ENCODE results near the gene AP4M1.
"Not testable (repeated sequence)": the region's sequence is repeated elsewhere in the genome, so short reads cannot be mapped to it uniquely, and the experiment has no call there.

Gene AP4M1

DNA sequence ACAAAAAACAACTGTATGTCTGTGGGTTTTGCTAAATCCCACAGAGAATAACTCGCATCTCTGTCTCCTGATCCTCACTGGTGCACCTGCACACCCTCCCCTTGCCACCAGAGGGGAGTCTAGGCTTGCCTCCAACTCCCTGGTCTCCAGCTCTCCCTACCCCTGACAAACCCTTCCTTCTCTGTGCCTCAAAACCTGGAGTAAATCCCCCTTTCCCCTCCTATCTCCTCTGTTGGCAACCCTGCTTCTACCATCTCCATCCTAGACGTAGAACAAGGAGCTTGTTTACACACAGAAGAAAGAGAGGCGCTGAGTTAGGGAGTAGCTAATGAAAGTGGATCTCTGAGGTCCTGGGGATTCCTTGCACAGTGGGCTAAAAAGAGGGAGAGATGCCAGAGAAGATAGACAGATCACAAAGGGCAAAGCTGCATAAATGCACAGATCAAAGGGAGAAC lies 31.3 kb downstream of the AP4M1 start:
- peak; percentile 57 for DNase-seq

DNA sequence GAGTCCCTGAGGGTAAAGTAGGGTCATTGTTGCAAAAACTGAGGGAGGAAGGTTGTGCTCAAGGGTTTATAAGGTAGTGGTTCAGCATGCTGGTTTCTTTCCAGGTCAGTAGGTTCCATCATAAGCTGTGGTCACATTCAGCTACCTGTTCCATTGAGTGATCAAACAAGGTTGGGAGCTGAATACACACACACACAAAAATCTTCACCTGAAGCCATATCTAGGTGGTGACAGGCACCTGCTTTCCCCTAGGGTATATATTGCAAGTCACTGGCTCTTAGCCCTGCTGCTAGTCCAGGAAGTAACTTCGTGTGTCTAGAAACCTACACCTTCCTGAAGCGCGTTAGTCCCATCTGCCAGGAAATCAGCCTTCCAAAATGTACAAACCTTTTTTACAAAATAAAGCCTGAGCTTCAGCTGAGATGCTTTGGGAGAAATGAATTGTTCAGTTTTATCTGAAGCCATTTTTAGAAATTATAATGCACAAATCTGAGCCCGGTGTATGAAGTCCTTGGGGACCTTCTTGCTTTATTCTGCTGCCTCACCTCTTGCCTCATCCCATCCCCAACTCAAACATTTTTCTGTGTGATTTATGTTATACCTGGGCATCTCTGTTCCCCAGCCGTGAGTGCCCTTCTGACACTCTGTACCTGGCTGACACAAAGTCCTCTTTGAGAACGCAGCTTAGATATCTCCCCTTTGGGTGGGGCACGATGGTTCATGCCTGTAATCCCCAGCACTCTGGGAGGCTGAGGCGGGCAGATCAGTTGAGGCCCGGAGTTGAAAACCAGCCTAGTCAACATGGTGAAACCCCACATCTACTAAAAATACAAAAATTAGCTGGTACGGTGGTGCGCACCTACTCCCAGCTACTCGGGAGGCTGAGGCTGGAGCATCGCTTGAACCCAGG lies 36.7 kb downstream of the AP4M1 start:
- no peak for DNase-seq

DNA sequence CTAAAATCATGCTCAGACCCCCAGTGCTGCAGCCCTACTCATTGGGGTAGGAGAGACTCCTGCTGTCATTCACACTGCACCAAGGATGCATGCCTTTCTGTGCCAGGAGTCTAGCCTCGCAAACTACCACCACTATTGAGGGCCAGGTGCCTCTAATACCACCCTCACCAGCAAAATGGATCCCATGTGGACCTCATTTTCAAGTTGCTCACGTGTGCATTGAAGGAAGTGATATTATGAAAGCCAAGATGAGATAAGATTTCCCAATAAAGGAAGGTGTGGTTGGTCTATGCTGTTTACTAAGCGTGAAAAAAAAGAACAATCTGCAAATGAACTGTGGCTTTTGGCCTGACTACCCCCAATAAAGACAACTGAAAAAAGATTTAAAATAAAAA lies 40.1 kb downstream of the AP4M1 start:
- DNase-seq: no peak

DNA sequence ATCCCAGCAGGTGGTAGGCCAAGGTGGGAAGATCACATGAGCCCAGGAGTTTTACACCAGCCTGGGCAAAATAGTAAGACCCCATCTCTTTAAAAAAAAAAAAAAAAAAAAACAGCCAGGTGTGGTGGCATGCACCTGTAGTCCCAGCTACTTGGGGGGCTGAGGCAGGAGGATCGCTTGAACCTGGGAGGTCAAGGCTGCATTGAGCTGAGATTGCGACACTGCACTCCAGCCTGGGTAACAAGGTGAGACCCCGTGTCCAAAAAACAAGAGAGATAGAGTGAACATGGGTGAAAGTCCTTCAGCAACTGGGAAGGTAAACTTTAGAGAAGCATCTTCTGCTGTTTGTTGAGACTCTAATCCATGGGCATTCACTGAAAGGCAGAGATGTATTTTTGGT lies 41.0 kb downstream of the AP4M1 start:
- no peak for DNase-seq

DNA sequence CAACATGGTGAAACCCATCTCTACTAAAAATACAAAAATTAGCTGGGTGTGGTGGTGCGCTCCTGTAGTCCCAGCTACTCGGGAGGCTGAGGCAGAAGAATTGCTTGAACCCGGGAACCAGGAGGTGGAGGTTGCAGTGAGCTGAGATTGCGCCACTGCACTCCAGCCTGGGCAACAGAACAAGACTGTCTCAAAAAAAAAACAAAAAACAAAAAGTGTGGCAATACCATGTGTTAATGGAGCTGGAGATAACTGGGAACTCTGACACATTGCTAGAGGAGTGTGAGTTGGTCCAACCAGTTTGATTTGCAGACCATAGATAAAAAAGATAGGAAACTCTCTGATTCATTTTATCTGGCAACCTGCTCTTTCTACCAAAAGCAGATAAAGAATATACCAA lies 44.9 kb downstream of the AP4M1 start:
- DNase-seq: not testable (repeated sequence)

DNA sequence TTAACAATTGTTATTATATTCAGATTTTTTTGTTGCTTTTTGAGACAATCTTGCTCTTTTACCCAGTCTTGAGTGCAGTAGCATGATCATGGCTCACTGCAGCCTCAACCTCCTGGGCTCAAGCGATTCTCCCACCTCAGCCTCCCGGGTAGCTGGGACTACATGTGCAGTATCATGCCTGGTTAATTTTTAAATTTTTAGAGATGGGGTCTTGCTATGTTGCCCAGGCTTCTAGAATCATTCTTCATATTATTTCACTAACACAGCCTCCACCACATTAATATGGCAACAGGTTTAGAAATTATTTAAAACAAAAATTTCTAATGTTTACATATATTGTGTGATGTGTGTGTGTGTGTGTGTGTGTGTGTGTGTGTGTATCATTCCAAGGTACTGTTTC lies 45.8 kb downstream of the AP4M1 start:
- no peak for DNase-seq

DNA sequence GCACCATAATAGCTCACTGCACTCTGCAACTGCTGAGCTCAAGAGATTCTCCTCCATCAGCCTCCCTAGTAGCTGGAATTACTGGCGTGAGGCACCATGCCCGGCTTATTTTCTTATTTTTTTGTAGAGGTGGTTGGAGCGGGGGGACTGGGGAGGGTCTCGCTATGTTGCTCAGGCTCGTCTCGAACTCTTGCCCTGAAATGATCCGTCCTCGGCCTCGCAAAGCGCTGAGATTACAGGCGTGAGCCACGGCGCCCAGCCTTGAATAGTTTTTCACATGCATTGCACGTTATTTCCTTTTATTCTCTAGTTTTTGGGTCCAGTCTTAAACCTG lies 46.7 kb downstream of the AP4M1 start:
- no peak for DNase-seq

DNA sequence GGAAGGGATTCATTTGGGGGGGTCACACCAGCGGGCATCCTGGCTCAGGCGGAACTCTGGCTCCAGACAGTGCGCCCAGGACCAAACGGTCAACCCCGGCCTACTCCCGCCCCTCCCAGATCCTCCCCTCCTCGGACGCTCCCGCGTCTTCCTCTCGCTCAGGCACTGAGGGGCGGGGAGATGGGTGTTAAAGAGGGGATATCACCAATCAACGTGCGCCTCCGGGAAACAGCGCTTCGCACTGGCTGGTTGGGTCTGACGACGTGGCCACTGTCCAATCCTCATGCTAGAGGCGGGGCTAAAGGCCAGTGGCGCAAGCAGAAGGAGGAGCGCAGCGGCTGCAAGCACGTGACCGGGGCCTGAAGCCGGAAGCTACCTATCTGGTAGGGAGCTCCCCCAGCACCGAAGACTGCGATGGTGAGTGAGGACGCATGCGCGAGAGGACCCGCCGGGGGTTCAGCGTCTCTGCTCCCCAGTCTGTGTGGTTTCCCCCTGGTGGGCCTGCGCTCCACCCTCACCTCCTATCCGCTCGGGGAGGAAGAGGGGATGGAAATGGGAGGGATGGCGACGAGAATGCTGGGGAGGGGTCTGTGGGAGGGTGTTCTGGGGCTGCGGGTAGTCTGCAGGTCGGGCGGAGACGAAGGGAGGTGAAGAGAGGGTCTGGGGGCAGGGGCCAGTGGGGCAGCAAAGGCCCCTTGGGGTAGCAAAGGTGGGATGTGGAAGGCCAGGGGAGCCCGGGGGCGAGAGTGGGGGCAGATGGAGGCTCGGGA lies 47.3 kb downstream of the AP4M1 start, which contains the start of gene LAMTOR4:
LAMTOR4 (plus strand) TSS at position 360 of the 770 bp plus-strand sequence; CDS start at position 415, 55 bp downstream.
- DNase-seq: peak; percentile 99

DNA sequence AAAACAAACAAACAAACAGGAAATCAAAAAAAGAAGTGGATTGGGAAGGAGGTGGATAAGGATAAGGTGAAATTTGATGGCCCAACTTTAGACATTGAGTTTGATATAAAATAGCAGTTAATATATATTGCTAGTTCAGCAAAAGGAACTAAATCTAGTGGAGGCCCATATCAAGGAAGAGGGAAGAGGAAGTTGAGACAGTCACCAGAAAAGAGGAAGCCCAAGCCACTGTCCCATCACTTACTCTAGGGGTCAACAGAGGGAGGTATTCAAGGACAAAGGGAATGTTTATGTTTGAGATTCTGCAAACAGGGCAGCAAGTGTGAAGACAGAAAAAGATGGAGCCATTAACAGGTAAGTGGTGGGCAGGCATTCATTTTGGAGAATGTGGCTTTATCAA lies 51.0 kb downstream of the AP4M1 start:
- DNase-seq: no peak

DNA sequence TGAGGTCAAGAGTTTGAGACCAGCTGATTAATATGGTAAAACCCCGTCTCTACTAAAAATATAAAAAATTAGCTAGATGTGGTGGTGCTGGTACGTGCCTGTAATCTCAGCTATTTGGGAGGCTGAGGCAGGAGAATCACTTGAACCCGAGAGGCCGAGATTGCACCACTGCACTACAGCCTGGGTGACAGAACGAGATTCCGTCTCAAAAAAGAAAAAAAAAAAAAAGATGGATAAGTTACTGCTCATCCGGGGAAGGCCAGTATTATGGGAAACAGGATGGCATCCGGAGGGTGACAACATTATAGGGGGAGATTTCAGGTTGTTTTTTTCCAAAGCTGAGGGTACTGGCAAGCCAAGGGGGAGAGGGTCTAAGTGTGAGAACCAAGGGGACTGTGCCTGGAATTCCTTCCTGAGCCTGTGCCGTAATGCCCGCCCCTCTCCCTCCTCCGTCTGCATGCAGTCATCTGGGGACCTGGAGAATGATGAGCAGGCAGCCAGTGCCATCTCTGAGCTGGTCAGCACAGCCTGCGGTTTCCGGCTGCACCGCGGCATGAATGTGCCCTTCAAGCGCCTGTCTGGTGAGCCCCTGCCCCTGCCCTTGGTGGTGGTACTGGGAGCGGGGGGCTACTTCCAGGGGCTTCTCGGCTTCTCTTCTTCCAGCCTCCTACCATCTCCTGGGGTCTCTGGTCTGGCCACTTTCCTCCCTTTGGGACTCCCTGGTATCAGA lies 51.7 kb downstream of the AP4M1 start:
- no peak for DNase-seq

DNA sequence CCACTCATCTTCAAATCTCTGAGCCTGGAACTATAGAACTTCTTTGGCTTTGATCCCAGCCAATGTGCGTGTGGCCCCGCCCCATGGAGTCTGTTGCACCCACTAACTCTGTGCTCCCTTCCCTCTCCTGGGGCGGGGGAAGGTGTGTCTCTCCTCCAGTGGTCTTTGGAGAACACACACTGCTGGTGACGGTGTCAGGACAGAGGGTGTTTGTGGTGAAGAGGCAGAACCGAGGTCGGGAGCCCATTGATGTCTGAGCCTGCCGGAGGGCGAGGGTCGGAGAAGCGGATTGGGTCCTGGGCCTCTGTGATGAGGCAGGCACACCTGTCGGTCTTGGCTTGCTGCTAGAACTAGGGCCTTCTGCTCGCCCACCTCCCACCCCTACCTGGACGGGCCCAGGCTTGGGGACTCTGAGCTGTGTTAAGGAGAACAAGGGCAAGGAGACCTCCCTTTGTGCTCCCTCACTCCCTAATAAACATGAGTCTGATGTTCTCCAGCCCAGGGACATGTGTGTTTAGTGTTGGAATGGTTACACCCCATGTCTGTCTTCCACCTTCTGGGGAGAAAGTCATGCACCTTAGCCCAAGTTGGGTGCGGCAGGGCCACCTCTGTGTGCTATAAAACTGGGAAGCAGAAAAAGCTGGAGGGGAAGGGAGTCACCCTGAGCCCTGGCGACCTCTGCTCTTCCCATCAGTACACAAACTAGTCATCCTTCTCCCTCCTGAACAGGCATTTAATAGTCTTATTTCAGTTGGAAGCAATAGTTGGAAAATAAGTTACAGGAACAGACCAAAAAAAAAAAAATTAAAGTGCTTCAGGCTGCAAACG lies 52.5 kb downstream of the AP4M1 start:
- no peak for DNase-seq

DNA sequence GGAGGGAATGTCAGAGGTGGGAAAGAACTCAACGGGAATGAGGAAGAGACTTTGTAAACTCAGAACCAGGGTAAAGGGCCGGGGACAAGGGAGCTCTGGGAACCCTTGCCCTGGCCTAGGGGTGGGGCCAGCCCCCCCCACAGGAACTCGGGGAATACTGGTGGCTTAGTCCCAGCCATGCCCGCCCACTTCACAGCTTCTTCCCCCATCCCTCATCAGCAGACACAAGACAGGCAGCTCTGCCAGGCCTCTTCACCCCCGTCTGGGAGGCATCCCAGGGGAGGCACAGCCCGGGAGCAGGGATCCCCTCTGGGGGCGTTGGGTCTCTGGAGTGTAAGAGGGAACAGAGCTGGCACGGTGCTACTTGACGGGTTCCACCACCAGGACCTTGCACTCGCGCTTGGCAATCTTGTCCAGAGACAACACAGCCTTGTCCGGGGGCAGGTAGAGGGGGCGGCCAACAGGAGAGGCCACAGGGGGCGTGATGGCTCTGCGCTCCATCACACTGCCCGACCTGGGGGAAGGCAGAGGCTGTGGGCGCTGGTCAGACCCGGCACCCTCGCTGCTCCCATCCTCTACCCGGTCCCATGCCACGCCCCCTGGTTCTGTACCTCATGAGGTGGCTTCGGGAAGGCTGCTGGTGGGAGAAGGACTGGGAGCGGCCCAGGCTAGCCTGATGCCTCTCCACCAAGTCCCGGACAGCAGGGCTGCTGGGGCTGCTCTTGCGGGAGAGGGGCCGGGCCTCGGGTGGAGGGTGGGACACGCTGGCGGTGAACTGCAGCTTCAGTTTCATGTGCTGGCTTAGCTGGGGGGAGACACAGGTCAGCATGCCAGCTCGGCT lies 53.4 kb downstream of the AP4M1 start:
- no peak for DNase-seq

DNA sequence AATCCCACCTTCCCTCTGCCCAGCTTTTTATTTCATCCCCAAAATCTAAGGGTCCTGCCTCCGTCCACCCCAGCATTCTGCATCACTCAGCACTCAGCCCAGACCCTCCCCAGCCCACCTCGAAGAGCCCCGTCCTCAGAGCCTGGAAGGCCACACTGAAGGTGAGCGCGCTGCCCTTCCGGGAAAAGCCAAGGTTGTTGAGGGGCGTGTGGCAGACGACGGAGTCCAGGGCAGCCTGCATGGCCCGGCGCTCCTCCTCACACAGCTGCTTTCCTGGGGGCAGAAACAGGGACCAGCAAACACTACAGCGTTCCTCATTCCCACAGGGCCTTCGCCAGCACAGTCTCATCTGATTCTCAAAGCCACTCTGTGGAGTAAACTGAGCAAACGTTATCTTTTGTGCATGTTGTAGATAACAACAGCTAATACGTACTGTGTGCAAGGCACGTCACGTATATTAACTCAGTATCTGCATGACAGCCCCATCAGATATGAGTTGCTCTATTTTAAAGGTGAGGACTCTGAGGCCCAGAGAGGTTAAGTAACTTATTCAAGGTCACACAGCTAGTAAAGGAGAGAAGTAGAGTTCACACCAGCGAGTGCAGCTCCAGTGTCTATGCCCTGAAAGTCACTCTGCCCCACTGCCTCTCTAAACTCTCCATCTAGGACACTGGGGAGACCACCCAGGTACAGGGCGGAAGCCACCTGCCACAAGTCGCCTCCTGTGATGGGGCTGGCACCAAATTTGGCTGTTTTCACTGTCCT lies 54.3 kb downstream of the AP4M1 start:
- no peak for DNase-seq

DNA sequence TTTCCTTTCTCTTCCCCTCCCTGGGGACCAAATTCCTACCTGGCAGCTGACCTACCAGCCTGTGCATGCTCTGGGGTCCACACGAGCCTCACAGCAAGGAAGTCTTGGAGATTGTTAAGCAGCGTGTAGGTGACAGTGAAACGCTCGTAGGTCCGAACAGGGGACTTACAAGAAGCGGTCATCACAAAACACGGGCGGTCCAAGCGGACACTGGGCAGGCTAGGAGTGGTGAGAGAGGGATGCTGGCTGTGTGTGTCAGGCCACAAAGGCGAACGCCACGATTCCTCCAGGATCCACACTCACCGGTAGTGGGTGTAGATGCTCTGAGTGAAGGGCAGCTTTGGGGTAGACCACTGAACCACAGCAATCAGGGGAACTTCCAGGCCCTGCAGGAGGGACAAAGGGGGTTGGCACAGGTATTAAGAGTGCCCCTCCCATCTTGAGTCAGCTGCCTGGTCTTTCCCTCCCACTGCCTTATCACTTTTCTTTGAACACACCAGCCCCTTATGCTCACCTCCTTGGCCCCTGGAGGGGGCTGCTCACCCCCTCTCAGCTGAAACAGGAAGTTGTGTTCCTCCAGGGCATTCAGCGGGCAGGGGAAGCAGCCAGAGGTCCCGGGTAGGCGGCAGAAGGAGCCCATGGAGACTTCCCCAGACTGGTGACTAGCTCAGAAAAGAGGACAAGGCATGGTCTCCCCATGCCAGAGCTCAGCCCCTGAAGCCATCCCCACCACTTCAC lies 55.1 kb downstream of the AP4M1 start:
- DNase-seq: peak; percentile 39

DNA sequence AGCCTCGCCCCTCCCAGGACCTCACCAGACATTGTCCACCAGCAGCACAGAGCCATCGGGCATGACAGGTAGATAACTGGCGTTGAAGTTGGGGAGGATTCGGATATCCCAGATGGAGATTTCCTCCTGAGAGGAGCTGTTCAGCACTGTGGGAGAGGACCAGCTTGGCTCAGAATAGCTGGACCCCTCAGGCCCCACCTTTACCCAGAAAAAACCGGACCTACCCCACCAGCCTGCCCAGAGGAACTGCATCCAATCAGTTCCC lies 55.6 kb downstream of the AP4M1 start:
- no peak for DNase-seq

DNA sequence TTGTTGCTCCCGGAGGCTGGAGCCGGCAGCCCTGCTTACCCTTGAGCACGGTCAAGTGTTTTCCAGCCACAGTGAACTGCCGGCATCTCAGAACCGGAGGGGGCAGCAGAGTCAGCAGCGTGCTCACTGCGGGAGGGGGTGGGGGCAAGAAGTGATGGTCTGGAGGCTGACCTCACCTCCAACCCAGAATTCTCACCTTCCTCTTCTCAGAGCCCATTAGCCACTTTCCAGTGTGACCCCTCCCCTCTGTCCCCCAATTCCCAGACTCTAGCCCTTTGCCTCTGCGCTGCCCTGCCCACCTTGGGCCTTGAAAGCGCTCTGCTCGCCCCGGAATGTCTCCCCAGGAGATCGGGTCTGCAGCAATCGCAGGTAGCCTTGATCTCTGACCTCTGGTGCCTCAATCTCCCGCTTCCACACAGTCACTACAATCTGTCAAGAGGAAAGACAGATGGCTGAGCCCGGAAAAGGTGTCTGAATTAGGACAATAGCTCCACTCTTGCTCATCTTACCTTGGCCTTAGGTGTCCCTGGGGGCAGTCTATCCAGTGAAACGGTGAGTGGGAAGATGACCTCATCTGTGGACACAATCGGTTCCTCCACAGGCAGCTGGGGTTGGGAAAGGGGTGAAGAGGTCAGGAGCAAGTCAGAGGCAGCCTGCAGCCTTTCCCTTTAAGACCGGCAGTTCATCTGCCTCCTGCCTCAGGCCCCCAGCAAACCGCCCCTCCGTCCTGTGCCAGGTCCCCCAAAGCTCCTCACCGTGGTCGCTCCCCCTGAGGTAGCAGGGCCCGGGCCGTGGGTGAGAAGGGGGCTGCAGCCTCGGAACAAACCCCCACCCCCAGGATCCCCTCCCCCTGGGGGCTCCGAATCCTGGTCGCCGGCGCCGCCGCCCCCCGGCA lies 56.1 kb downstream of the AP4M1 start:
- DNase-seq: no peak

Measured in central memory CD4-positive, alpha-beta T cell (primary cell).